HG02763 (cell line): Measurements from ENCODE around the gene PPP1R14C.

Experiments used
- ATAC-seq: cut with Tn5 transposase; IDR thresholded peaks from one replicate; pipeline ENCODE4 v1.9.1; 2021; ENCODE audit warnings: mild to moderate bottlenecking, moderate library complexity; ENCODE audit not compliant: unreplicated experiment

PPP1R14C gene, protein sequence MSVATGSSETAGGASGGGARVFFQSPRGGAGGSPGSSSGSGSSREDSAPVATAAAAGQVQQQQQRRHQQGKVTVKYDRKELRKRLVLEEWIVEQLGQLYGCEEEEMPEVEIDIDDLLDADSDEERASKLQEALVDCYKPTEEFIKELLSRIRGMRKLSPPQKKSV

DNA sequence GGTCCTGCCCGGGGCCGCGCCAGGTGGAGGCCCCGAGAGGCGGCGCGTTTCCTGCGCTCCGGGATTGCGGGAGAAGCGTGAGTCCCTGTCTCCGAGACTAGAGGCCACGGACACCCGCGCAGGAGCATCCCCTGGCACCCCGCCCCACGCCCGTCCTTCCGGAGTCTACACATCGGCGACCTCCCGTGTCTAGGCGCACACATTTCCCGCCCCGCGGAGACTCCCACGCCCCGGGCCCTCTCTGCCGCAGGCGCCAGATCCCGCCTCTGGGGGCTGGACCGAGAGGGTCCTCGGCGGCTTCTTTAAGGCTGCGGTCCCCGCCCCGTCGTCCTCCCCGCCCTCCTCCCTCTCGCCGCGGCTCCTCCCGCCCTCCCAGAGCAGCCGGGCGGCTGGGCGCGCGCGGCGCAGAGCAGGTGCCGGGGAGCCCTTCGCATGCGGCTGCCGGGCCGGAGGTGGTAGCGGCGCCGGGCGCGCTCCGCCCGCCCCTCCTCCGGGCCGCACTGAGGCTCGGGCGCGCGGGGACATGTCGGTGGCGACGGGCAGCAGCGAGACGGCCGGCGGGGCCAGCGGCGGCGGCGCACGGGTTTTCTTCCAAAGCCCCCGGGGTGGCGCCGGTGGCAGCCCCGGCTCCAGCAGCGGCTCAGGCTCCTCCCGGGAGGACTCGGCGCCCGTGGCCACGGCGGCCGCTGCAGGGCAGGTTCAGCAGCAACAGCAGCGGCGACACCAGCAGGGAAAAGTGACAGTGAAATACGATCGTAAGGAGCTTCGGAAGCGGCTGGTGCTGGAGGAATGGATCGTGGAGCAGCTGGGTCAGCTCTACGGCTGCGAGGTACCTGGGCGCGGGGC is at the start of gene PPP1R14C:
TSS of gene PPP1R14C (plus strand) at position 375 of the 846 bp plus-strand sequence. CDS start at position 524, 149 bp downstream.
- ATAC-seq = no peak

DNA sequence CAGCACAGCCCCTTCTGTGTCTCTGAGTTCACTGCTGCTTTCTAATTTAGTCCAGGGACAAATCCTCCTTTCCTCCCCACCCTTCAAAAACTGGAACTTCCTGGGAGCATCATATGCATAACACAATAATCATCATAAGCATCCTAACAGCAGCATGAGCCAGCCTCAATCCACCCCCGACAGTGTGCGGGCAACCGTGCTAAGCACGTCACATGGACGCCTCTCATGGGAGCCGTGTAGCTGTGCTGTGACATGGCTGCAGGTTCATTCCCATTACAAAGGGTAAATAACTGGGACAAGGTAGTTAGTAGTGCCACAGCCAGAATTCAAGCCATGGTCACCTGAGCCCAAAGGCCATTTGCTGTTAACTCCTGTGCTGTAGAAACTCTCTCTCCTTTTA is 49.4 kb upstream of the PPP1R14C start:
- no peak for ATAC-seq

DNA sequence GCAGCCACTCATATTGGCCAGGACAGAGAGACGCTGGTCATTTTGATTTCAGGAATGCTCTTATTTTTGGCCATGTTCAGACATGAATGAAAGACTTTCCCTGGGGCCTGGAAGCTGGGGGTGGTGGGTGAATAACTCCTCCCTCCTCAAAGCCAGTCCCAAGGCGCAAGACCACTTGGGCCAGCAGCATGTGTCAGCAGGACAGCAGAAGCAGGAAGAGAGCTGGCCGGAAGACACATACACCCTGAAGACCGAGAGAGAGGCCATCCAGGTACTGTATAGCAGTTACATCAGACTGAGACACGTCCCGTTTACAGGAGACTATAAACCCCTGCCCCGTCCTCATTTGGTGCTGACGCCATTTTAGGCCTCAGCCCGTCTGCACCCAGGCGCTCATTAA is 44.7 kb upstream of the PPP1R14C start:
- no peak for ATAC-seq

DNA sequence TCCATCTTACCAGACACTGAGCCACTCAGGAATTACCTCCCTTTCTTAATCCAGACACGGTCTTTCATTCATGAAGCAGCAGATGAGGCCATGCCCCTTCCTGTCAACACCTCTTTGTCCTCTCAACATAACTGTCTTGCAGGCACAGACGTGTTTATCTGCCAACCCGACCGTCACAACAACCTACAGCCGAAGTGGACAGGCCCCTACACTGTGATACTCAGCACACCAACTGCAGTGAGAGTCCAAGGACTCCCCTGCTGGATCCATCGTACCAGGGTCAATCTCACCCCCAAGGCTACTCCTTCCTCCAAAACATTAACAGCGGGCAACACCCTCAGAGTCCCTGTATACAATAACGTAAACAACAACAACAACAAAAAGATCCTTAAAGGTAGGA is 43.3 kb upstream of the PPP1R14C start:
- no peak for ATAC-seq

DNA sequence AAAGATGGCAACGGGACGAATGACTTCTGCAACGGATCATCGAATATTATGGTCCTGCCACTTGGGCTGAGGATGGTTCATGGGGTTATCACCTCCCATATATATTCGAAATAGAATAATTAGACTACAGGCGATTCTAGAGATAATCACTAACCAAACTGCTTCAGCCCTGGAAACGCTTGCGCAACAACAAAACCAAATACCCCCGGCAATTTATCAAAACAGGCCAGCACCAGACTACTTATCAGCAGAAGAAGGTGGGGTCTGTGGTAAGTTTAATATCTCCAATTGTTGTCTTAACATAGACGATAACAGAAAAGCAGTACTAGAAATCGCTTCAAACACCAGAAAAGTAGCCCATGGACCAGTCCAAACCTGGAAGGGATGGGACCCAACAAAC is 42.9 kb upstream of the PPP1R14C start:
- ATAC-seq = no peak

DNA sequence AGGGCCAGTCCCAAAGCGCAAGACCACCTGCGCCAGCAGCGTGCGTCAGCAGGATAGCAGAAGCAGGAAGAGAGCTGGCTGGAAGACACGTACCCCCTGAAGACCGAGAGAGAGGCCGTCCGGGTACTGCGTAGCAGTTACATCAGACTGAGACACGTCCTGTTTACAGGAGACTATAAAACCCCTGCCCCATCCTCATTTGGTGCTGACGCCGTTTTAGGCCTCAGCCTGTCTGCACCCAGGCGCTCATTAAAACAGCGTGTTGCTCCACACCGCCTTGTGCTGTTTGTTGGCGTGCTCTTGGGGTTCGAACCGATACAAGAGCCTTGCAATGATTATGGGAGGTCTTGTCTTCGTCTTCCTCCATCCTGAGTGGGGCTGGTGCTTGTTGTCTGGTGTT is 42.1 kb upstream of the PPP1R14C start:
- ATAC-seq = no peak

DNA sequence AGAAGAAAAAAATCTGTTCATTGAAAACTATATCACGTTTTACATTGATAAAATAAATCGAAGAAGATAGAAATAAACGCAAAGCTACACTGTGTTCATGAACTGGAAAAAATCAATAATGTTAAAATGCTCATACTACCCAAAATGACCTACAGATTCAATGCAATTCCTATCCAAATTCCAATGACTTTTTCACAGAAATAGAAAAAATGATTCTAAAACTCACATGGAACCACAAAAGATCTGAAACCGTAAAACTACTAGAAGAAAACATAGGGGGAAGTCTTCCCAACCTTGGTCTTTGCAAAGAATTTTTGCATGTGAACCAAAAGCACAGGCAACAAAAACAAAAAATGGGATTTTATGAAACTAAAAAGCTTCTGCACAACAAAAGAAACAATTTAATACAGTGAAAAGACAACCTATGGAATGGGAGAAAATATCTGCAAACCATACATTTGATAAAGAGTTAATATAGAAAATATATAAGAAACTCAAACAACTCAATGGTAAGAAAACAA is 40.0 kb upstream of the PPP1R14C start:
- ATAC-seq = no peak

DNA sequence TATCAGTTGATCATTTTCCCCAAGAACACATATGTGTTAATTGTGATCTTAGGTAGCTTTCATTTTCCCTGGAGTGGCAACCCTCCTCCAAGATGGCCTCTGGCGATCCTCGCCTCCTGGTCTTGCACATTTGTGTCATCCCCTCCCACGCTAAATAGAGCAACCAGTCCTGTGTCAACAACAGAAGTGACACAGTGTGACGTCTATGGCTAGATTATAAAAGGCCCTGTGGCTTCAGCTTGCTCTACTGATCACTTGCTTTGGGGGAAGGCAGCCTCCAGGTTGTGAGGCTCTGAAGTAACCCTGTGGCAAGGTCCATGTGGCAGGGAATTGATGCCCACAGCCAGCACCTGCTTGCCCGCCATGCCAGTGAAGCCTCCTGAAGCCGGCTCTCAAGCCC is 30.6 kb upstream of the PPP1R14C start:
- ATAC-seq = no peak

DNA sequence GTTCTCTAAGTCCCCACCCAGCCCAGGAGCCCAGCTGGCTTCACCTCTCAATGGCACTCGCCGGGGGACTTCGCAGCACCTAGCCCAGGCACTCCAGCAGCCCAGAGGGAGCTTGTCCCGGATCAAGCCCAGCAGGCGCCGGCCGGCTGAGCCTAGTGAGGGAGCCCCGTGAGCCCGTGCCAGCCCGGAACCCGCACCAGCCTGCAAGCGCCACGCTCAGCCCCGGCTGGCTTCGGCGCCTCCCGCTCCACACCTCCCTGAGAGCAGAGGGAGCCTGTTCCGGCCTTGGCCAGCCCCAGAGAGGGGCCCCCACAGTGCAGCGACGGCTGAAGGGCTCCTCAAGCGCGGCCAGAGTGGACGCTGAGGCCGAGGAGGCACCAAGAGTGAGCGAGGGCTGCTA is 27.1 kb upstream of the PPP1R14C start:
- no peak for ATAC-seq

DNA sequence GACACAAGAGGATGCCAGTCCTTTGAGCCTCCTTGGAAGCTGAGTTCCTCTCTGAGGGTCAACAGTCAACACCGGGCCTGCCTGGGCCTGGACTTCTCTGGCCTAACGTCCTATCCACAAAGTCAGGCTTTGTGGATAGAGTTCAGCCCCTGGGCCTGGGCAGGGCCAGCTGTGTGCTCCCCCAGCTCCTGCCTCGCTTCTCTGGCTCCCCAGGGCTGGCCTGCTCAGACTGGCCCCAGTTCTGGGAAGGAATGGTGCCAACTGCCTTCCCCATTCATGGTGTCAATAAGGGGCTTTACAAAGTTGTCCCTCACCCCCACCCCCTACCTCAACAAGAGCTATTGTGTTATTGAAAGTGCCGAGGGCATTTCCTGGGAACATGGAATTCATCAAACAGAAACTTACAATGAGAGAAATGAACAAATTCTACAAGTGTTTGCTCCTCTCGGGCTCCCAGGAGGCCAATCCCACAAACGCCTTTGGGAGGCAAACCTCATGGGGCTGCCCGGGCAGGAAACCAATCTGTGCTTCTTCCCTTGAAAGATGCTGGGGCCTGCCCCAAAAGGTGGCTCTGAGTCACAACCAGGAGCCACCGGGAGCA is 26.5 kb upstream of the PPP1R14C start:
- ATAC-seq = no peak

DNA sequence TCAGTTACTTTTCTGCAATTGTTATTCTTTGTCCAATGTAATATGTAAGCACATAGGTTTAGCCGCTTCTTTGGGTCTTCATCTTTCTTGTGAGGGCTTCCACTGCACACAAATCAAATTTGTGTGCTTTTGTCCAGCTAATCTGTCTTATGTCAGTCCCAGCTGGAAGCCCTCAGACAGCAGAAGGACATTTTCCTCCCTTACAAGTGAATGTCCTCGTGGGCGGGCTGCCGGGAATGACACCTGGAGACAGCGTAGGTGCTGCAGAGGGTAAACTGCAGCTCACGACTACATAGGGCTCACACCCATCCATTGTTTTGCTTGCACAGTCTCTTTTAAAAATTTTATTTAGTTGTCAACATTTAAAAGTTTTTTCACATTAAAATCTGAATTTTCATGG is 24.6 kb upstream of the PPP1R14C start:
- ATAC-seq = no peak

DNA sequence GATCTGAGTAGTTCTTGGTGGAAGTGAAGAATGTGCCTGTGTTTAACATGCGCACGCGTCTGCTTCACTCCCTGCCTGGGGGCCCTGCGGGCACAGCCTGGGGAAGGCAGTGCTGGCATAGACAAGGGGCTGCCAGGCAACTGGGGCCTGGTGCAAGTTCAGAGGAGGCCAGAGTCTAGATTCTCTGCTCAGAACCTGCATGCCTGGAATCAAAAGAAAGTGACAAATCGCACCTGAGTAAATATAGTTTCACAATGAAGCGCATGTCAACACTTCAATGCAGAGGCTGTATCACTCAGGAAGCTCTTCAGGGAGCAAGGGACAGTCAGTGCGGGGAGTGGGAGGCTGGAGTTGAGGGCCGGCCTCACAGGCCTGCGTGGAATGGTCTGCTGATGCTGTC is 24.2 kb upstream of the PPP1R14C start:
- ATAC-seq = no peak

DNA sequence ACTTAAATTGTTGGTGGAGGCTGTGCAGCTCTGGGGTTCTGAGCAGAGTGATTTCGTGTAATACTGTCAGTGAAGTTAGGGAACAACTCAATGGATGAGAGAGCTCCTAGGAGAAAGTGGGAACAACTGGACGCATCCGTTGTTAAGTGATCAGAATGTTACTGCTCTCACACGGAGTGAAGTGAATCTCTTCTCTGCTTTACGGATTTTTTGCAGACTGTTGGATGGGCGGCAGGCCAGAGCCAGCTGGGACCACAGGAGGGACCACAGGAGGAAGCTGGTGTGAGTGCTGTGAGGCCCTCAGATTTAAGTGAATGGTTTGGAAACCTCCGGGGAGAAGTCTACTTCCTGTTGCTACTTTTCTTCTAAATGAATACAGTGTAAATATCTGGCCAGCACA is 23.7 kb upstream of the PPP1R14C start:
- no peak for ATAC-seq

DNA sequence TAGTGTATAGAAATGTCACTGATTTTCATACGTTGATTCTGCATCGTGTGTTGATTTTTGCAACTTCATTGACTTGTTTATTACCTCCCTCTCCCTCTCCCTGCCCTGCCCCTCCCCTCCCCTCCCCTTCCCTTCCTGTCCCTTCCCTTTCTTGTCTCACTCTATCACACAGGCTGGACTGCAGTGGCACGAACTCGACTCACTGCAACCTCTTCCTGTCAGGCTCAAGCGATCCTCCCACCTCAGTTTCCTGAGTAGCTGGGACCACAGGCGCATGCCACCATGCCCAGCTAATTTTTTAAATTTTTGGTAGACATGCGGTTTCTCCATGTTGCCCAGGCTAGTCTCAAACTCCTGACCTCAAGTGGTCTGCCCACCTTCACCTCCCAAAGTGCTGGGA is 19.2 kb upstream of the PPP1R14C start:
- ATAC-seq = no peak

DNA sequence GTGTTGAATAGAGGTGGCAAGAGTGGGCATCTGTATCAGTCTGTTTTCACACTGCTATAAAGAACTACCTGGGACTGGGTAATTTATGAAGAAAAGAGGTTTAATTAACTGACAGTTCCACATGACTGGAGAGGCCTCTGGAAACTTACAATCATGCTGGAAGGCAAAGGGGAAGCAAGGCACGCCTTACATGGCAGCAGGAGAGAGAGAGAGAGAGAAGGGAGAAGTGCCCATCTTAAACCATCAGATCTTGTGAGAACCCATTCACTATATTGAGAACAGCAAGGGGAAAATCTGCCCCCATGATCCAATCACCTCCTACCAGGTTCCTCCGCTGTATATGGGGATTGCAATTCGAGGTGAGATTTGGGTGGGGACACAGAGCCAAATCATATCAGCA is 18.6 kb upstream of the PPP1R14C start:
- ATAC-seq = no peak

DNA sequence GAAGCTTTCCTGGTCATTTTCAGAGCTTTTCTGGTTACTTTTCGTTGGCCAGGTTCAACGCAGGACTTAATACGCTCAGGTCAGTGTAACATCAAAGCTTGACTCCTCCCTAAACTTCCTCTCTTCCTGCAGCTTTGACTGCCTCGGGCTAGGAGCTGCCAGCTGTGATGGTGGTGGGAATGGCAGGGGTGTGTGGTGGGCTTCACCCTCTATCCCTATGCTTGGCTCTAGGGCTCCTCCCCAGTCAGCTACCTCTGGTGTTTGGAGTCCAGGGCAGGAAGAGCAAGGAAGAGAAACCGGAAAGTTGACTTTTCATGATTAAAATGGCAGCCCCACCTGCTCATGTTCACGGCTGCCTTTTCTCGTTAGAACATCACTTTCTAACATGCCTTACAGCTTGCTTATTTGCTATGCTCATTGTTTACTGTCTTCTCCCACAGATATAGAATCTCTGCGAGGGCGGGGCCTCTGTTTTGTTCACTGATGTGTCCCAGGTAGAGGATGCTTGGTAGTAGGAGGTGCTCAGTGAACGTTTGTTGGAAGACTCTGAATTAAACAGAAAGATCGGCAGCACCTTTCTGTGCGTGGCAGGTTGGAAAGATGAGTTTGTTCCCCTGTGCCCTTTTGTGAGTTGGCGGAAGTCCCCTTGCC is 16.1 kb upstream of the PPP1R14C start:
- ATAC-seq = no peak

DNA sequence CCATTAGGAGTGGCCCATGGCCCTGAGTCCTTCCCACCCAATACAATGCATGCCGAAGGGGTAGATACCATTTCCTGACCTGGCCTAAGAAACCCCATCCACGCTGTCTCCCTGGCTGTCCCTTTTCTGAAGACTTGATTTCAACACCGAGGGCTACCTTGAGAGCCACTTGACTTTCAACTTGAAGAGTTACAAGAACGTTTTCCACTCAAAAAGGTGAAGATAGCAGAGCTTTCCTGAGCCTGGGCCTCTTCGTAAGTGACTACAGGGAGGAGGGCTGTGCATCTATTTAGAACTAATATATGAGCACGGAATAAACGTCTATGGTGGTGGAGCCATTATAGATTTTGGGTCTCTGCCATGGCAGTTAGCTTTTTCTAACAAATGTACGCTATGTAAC is 14.4 kb upstream of the PPP1R14C start:
- no peak for ATAC-seq

DNA sequence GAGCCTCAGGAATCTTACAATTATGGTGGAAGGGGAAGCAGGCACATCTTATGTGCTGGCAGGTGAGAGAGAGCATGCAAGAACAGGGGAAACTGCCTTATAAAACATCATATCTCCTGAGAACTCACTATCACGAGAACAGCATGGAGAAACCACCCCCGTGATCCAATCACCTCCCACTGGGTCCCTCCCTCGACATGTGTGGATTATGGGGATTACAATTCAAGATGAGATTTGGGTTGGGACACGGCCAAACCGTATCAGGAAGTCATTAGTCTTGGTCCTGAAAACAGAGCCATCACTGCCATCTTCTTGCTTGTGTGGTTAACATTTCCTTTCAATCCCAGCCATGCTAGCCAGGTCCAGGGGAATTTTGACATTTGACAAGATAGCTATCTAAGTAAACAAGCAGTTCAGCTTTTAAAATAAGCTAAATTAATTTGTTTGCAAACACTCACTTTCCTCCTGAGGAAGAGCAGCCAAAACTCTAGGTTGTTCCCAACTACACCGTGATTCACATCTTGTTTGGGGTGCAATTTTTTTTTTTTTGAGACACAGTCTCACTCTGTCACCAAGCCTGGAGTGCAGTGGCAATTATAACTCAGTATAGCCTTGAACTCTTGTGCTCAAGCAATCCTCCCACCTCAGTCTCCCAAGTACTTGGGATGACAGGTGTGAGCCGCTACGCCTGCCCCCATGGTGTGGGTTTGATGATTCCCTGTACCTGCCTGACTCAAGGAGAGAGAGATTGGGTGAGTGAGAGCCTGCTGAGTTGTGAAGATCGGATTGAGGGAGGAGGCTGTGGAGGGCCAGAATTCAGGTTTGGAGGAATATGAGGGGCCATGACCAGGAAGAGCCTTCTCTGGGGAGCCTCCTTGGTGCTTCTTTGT is 13.0 kb upstream of the PPP1R14C start:
- ATAC-seq = no peak

DNA sequence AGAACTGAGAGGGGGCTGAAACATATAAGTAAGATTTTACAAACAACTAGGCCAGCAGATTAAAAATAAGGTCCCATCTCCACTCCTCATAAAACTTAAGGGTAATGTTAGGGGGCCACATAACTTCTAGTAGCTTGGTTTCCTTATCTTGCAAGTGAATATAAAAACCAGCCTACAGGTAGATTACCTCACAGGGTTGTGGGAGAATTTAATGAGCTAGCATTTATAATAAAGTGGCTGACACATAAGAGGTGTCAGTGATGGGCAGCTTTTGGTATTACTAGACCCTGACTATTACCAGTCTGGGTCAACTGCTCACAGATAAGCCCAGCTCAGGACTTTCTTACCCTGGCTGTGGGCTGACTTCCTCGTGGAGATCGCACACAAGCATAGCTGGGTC is 9.2 kb upstream of the PPP1R14C start:
- ATAC-seq = no peak

DNA sequence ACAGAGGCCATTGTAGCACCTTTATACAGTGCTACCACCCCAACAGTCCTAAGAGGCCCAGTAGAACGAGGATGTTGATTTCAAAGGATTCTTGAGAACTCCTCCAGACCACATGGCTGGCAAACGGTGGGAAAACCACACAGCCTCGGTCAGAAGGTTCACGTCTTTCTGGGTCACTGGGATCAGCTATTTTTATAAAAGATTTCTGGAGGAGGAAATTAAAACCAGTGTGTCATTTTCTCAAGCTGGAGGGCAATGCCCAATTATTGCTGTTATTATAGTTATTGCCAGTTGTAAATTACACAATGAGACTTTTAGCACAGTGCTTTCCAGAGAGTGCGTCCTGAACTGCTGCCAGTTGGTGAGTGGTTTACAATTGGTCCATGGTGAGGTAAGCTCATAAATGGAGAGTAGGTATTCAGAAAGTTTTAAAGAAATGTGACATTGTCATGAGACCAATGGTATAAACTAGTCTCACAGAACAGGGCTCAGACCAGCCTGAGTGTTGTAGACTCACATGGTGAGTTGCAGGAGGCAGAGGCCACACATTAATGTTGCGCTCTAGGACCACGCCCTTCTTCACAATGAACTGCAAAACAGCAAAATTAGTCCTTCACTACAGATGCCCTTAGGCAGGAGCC is 8.4 kb upstream of the PPP1R14C start:
- ATAC-seq = no peak
